Vagina (tissue), 2 donors: ENCODE data around the gene PRKCG.

Experiments
- POLR2A ChIP-seq, 2 donors: fragments of 450-650 bp; IDR thresholded peaks; one replicate each; pipeline ENCODE4 v1.6.1; 2017; ENCODE audit warnings: antibody characterized with exemption in 2 of 2, mild to moderate bottlenecking in 2 of 2, moderate library complexity in 2 of 2
- POLR2AphosphoS5 ChIP-seq, 2 donors: sonication (generic); formaldehyde crosslinking; IDR thresholded peaks; one replicate each; pipeline ENCODE4 v1.9.0; 2017; ENCODE audit warnings: antibody characterized with exemption in 2 of 2, mild to moderate bottlenecking in 2 of 2, low read depth in 1 of 2; ENCODE audit not compliant: insufficient read depth in 1 of 2
- TF ChIP-seq, protein P1 (sequence below), 3 experiments: fragments of 450-650 bp in 2 of 3; fragments of 200-600 bp in 1 of 3; sonication (generic) in 1 of 3; IDR thresholded peaks; one replicate each; pipeline ENCODE4 v1.5.1; 2017 to 2019; ENCODE audit warnings: antibody characterized with exemption in 3 of 3, mild to moderate bottlenecking in 2 of 3, moderate library complexity in 2 of 3

DNA sequence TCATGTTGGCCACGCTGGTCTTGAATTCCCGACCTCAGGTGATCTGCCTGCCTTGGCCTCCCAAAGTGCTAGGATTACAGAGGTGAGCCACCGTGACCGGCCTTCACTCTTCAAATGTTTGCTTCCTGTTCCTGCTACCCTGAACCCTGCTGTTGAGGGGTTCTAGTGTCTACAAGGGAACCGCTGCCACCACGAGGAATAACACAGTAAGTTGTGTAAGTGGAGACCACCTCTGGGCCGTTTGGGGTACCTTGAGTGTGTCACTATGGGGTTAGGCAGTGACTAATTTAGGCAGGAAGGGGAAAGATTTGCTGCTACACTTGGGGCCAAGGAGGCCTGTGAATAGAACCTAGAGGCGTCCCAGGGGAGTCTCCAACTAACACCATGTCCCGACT lies 16.5 kb upstream of the PRKCG start:
- TF ChIP-seq, protein P1, sequence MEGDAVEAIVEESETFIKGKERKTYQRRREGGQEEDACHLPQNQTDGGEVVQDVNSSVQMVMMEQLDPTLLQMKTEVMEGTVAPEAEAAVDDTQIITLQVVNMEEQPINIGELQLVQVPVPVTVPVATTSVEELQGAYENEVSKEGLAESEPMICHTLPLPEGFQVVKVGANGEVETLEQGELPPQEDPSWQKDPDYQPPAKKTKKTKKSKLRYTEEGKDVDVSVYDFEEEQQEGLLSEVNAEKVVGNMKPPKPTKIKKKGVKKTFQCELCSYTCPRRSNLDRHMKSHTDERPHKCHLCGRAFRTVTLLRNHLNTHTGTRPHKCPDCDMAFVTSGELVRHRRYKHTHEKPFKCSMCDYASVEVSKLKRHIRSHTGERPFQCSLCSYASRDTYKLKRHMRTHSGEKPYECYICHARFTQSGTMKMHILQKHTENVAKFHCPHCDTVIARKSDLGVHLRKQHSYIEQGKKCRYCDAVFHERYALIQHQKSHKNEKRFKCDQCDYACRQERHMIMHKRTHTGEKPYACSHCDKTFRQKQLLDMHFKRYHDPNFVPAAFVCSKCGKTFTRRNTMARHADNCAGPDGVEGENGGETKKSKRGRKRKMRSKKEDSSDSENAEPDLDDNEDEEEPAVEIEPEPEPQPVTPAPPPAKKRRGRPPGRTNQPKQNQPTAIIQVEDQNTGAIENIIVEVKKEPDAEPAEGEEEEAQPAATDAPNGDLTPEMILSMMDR (IDR thresholded peaks at IDR 0.05), result no peak
- TF ChIP-seq POLR2AphosphoS5 (IDR thresholded peaks at IDR 0.05; ENCODE audit: insufficient read depth in 1 of 2, low read depth in 1 of 2) (no peak), POLR2A (IDR thresholded peaks at IDR 0.05) (no peak)
